ENCODE measurements around the gene SLC25A52. TPM values are rescaled to one million over a fixed set of nuclear protein-coding genes. Genes with fewer than 3 reads are reported as not detected.
A peak's percentile ranks its signal among the peaks of the same experiment; 100 is the strongest.
"Not testable (repeated sequence)": the region's sequence is repeated elsewhere in the genome, so short reads cannot be mapped to it uniquely, and the experiment has no call there.

SLC25A52 gene
- total RNA-seq, 2 donors from 2014 or later = not detected

DNA sequence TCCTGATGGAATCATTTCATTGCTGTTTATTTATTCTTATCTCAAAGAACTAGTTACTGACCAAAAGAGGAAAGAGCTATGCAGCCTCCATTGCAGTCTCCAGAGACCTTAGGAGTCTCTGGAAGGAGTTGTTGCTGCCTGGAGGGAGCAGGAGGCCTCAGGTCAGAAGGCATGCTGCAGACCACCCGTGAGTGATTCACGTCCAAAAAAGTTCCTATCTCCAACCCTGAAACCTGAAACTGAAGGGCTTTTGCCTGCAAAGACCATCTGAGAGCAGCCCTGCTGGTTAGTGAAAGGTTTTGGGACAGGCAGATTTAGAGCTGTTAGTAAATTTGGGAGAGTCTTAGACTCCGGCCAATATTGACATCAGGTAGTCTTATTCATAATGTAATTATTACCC lies 29.1 kb downstream of the SLC25A52 start:
- H3K27ac Mint-ChIP-seq = no peak overlapping the region
- no peaks in the 10 kb centered on the region for H3K4me1 Mint-ChIP-seq (ENCODE audit: low read depth)
- H3K4me3 Mint-ChIP-seq = no peak overlapping the region
- H3K9me3 Mint-ChIP-seq = no peaks in the 10 kb centered on the region
- no peaks in the 10 kb centered on the region for H3K36me3 Mint-ChIP-seq (ENCODE audit: insufficient read depth in 2 of 2)
- DNase-seq (no peak), ATAC-seq (replicated peaks in 1 of 2) (no peak)
- peaks cover 21% of the 10 kb centered on the region for H3K27me3 Mint-ChIP-seq (ENCODE audit: low read depth)

DNA sequence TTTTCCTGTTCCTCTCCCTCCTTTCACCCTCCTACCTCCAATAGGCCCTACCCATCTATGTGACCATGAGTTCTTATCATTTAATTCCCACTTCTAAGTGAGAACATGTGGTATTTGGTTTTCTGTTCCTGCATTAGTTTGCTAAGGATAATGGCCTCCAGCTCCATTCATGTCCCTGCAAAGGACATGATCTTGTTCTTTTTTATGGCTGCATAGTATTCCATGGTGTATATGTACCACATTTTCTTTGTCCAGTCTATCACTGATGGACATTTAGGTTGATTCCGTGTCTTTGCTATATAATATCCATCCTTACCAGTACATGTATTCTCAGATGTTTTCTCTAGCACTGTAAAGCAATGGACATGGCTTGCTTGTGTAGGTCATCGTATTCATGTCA lies 31.5 kb downstream of the SLC25A52 start:
- not testable (repeated sequence) for H3K27ac Mint-ChIP-seq; H3K4me3 Mint-ChIP-seq; ATAC-seq (replicated peaks in 1 of 2); H3K9me3 Mint-ChIP-seq; DNase-seq; H3K4me1 Mint-ChIP-seq (ENCODE audit: low read depth); H3K36me3 Mint-ChIP-seq (ENCODE audit: insufficient read depth in 2 of 2)
- H3K27me3 Mint-ChIP-seq (ENCODE audit: low read depth) = peaks cover 26% of the 10 kb centered on the region

DNA sequence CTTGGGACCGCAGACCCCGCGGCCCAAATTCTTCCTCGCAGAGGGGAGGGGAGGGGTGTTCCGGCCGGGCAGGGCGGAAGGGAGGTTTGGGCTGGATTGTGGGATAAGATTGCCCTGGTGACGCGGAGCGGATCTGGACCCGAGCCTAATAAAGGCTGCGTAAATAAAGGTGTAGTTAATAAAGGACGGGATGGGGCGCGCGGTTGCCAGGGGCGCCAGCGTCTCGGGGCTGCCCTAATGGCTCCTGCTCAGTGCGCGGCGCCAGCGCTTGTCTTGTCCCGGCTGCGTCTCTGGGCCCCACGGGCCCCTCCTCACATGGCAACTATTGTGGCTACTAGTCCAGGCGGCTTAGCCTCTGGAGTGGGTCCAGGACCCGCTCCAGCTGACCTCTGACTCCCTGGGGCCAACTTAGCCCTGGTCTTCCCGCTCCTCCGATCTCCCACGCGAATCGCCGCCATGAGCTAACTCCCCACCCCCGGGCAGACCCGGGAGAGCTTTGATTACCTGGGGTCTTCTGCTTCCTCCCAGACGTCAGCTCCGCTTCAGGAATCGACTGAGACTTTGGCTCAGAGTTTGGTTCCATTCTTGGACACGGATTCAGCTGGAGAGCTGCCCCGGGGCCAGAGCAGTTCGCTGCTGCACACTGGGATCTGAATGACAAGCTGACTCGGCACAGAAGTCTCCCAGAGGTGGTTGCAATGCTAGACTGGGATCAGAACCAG lies 36.5 kb downstream of the SLC25A52 start:
- ATAC-seq (replicated peaks in 1 of 2) (peak in 1 of 2 donors; percentile 42), DNase-seq (no peak)
- H3K4me3 Mint-ChIP-seq = peak overlapping the region; percentile 70 to 88
- H3K36me3 Mint-ChIP-seq (ENCODE audit: insufficient read depth in 2 of 2) = peaks cover 0 to 2% of the 10 kb centered on the region in 2 donors
- H3K9me3 Mint-ChIP-seq = peaks cover 0 to 5% of the 10 kb centered on the region in 2 donors
- H3K4me1 Mint-ChIP-seq (ENCODE audit: low read depth) = peaks cover 11% of the 10 kb centered on the region
- H3K27me3 Mint-ChIP-seq (ENCODE audit: low read depth) = peaks cover 30% of the 10 kb centered on the region
- H3K27ac Mint-ChIP-seq = no peak overlapping the region

DNA sequence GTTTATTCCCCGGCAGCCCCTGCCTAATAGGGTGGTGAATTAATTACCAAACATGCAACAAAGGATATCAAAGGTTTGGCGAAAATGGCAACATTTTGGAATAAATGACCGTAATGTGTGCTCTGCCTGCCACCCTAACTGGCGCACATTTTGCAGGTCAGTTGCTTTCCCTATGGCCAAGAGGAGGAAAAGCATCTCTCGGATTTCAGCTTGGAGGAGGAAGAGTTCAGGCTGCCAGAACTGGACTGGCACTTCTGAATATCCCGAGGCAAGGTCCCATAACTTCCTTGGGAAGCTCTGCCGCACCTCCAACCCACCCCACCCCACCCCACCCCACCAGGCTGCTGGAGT lies 37.1 kb downstream of the SLC25A52 start:
- H3K4me1 Mint-ChIP-seq (ENCODE audit: low read depth) = peaks cover 11% of the 10 kb centered on the region
- H3K4me3 Mint-ChIP-seq = peak overlapping the region; percentile 12 to 88
- DNase-seq (no peak), ATAC-seq (replicated peaks in 1 of 2) (no peak)
- peaks cover 0 to 5% of the 10 kb centered on the region in 2 donors for H3K9me3 Mint-ChIP-seq
- H3K27ac Mint-ChIP-seq = no peak overlapping the region
- peaks cover 30% of the 10 kb centered on the region for H3K27me3 Mint-ChIP-seq (ENCODE audit: low read depth)
- H3K36me3 Mint-ChIP-seq (ENCODE audit: insufficient read depth in 2 of 2) = peaks cover 0 to 2% of the 10 kb centered on the region in 2 donors

DNA sequence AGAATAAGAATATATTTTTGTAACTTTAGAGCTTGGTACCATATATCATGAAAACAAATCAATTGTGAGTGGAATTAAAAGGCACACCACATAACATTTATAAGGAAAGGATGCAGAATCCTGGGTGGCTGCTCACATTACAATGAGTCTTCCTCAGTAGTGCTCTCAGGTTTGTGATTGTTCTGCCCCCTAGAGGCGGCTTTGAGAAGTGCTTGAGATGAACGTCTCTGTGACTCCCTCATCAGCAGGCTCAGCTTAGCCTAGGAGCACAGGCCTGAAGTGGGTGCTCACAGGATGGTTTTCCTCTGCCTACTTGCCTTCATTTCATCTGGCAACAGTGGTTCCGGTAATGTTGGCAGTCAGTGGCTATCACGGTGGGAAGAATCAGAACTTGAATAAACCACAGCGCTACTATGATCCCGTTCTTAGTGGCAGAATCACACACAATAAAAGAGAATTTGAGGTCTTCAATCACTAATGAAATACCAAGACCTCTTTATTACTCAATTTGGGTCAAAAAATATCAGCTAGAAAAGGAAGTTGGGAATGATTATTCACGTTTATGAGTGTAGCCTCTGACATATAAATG lies 38.2 kb downstream of the SLC25A52 start:
- Mint-ChIP-seq H3K4me1 (ENCODE audit: low read depth) (peaks cover 11% of the 10 kb centered on the region), H3K4me3 (no peak overlapping the region), H3K36me3 (ENCODE audit: insufficient read depth in 2 of 2) (peaks cover 0 to 2% of the 10 kb centered on the region in 2 donors), H3K9me3 (peaks cover 0 to 5% of the 10 kb centered on the region in 2 donors), H3K27ac (no peak overlapping the region), H3K27me3 (ENCODE audit: low read depth) (peaks cover 26% of the 10 kb centered on the region)
- peak; percentile 90 to 91 for ATAC-seq (replicated peaks in 1 of 2)
- peak; percentile 77 to 80 for DNase-seq

DNA sequence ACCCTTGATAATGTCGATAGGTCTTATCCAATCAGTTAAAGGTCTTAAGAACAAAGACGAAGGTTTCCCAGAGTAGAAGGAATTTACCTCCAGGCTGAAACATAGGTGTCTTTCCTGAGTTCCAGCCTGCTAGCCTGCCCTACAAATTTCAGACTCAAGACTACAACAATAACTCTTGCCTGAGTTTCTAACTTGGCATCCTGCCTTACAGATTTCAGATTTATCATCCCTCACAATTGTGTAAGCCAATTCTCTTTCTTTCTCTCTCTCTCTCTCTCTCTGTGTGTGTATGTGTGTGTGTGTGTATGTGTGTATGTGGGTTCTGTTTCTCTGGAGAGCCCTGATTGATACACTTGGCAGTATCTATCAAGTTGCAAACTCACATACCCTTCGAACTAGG lies 39.1 kb downstream of the SLC25A52 start:
- Mint-ChIP-seq H3K4me3 (no peak overlapping the region), H3K27me3 (ENCODE audit: low read depth) (peaks cover 22% of the 10 kb centered on the region), H3K9me3 (peaks cover 0 to 5% of the 10 kb centered on the region in 2 donors), H3K4me1 (ENCODE audit: low read depth) (peaks cover 11% of the 10 kb centered on the region), H3K27ac (no peak overlapping the region), H3K36me3 (ENCODE audit: insufficient read depth in 2 of 2) (peaks cover 0 to 2% of the 10 kb centered on the region in 2 donors)
- ATAC-seq (replicated peaks in 1 of 2) = no peak
- no peak for DNase-seq

DNA sequence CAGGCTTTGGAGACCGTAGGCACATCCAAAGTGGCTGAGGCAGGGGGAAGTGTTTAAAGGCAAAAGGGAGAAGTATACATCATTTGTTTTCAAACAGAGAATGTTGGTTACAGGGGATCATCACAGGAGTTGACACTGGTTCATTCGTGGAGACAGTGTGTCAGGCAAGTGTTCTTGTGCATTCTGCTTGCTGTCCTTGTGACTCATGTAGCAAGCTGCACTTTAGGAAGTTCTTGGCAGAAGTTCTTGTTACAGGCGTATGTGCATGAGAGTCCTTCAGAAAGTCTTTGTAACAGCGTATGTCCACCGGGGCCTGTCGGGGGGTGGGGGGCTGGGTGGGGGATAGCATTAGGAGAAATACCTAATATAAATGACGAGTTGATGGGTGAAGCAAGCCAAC lies 39.8 kb downstream of the SLC25A52 start:
- Mint-ChIP-seq H3K4me1 (ENCODE audit: low read depth) (peaks cover 11% of the 10 kb centered on the region), H3K27me3 (ENCODE audit: low read depth) (peaks cover 22% of the 10 kb centered on the region), H3K4me3 (no peak overlapping the region), H3K9me3 (peaks cover 0 to 5% of the 10 kb centered on the region in 2 donors), H3K36me3 (ENCODE audit: insufficient read depth in 2 of 2) (peaks cover 0 to 2% of the 10 kb centered on the region in 2 donors), H3K27ac (no peak overlapping the region)
- ATAC-seq (replicated peaks in 1 of 2) (no peak), DNase-seq (no peak)

DNA sequence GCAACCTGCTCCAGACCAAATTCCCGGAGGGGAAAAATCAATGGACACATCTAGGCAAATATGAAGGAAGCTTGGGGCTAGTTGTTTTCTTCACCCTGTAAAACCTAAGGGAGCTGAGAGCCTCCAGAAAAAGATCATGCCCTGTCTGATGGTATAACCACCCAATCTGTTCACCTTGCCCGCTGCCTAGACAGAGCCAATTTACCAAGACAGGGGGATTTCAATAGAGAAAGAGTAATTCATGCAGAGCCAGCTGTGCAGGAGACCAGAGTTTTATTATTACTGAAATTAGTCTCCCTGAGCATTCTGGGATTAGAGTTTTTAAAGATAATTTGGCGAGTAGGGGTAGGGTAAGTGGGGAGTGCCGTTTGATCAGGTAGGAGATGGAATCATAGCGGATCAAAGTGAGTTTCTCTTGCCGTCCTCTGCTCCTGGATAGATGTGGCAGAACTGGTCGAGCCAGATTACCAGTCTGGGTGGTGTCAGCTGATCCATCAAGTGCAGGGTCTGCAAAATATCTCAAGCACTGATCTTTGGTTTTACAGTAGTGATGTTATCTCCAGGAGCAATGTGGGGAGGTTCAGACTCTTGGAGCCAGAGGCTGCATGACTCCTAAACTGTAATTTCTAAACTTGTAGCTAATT lies 41.2 kb downstream of the SLC25A52 start:
- Mint-ChIP-seq H3K27ac (no peak overlapping the region), H3K36me3 (ENCODE audit: insufficient read depth in 2 of 2) (peaks cover 0 to 2% of the 10 kb centered on the region in 2 donors), H3K4me1 (ENCODE audit: low read depth) (peaks cover 9% of the 10 kb centered on the region)

DNA sequence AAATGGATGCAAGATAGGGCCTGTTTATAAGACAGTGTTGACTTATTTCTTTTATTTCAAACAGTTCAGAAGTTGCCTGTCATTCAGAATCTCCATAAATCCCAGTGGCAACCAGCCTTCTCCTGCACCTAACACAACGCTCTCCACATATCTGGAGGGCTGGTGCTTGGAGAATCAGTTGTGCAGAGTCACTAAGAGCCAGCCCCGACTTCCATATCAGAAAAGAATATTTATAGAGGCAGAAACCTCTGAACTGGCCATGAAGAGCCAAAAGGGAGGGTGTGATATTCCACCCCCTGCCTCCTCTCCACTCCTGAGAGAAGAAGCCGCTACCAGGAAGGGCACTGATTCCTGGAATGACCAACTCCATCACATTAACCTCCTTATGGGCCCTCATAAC lies 42.3 kb downstream of the SLC25A52 start:
- peaks cover 0 to 2% of the 10 kb centered on the region in 2 donors for H3K36me3 Mint-ChIP-seq (ENCODE audit: insufficient read depth in 2 of 2)
- DNase-seq (no peak), ATAC-seq (replicated peaks in 1 of 2) (no peak)
- H3K27me3 Mint-ChIP-seq (ENCODE audit: low read depth) = peaks cover 9% of the 10 kb centered on the region
- H3K4me3 Mint-ChIP-seq = no peak overlapping the region
- H3K27ac Mint-ChIP-seq = no peak overlapping the region
- peaks cover 4% of the 10 kb centered on the region for H3K4me1 Mint-ChIP-seq (ENCODE audit: low read depth)
- peaks cover 0 to 5% of the 10 kb centered on the region in 2 donors for H3K9me3 Mint-ChIP-seq

More for the DNA sequence above, 41.2 kb downstream of the SLC25A52 start:
- DNase-seq (no peak), ATAC-seq (replicated peaks in 1 of 2) (no peak)
- Mint-ChIP-seq H3K27me3 (ENCODE audit: low read depth) (peaks cover 20% of the 10 kb centered on the region), H3K9me3 (peaks cover 0 to 5% of the 10 kb centered on the region in 2 donors), H3K4me3 (no peak overlapping the region)

DNA sequence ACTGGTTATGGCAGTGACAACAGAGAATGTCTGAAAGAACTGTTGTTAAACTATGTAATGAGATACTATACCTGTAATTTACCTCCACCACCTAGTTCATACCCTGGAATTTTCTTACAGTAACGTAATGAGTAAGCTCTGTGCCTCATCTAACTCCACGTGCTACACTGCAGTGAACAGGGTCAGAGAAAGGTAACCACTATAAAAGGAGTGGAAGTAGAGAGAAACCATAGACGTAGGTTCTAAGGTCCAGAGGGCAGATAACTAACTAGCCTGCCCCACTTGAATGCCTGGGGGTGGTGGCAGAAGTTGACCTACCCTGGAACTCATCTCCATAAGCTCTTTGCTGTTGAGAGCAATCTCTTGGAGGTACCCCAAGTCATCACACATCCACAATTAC lies 44.3 kb downstream of the SLC25A52 start:
- no peak overlapping the region for H3K27ac Mint-ChIP-seq
- H3K27me3 Mint-ChIP-seq (ENCODE audit: low read depth) = no peaks in the 10 kb centered on the region
- no peak for DNase-seq
- ATAC-seq (replicated peaks in 1 of 2) = no peak
- H3K4me1 Mint-ChIP-seq (ENCODE audit: low read depth) = peaks cover 7% of the 10 kb centered on the region
- no peak overlapping the region for H3K4me3 Mint-ChIP-seq
- H3K36me3 Mint-ChIP-seq (ENCODE audit: insufficient read depth in 2 of 2) = peaks cover 0 to 2% of the 10 kb centered on the region in 2 donors
- peaks cover 0 to 5% of the 10 kb centered on the region in 2 donors for H3K9me3 Mint-ChIP-seq

DNA sequence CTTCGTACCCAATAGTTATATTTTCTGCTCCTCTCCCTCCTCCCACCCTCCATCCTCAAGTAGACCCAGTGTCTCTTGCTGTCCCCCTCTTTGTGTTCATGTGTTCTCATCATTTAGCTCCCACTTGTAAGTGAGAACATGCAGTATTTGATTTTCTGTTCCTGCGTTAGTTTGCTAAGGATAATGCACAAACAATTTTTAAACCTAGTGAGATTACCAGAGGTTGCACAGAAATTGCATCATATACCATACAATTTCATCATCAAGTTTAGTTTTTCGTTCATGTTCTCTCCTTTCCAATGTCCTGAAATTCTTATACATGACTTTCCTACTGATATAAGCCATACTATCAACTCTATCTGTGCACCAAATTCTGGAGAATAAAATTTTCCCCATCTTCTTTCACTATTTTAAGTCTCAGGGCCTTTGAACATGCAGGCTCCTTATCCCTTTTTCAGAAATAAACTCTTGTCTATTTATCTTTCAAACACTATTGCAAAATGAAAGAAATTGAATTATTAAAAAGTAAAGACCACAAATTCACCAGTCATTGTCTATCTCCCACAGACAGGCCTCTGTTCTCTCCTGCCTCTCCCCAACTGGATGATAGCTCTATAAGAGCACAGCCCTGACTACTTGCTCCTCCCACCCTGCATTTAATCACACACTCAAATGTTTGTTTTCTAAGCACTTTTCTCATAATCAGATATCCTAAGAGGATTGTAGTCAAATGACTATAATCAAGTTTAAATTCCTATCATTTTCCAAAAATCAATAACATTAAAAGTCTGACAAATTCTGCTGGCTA lies 49.1 kb downstream of the SLC25A52 start:
- Mint-ChIP-seq H3K4me3 (no peak overlapping the region), H3K27ac (no peak overlapping the region), H3K4me1 (ENCODE audit: low read depth) (peaks cover 8% of the 10 kb centered on the region), H3K36me3 (ENCODE audit: insufficient read depth in 2 of 2) (no peaks in the 10 kb centered on the region), H3K9me3 (no peaks in the 10 kb centered on the region), H3K27me3 (ENCODE audit: low read depth) (no peaks in the 10 kb centered on the region)
- ATAC-seq (replicated peaks in 1 of 2) (no peak), DNase-seq (no peak)

DNA sequence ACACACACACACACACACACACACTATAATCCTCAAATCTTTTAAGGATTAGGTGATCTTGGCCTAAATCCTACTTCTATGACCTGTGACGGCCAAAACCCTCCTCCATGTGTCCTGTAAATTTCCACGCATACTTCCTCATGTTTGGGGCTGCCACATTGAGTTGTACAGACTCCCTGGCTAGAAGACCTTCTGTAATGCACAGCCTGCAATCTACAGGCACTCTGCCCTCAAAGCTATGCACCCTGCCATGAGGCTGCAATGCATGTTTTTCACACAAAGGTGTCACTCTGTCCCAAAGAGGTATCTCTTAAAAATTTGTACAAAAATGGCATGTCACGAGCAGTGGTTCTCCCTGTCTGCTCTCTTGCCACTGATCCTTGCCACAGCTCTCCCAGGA lies 49.9 kb downstream of the SLC25A52 start:
- DNase-seq = peak in 1 of 2 donors; percentile 3
- Mint-ChIP-seq H3K9me3 (no peaks in the 10 kb centered on the region), H3K36me3 (ENCODE audit: insufficient read depth in 2 of 2) (no peaks in the 10 kb centered on the region)

More for the DNA sequence above, 49.9 kb downstream of the SLC25A52 start:
- Mint-ChIP-seq H3K27me3 (ENCODE audit: low read depth) (no peaks in the 10 kb centered on the region), H3K27ac (no peak overlapping the region), H3K4me3 (no peak overlapping the region), H3K4me1 (ENCODE audit: low read depth) (peaks cover 8% of the 10 kb centered on the region)
- peak in 1 of 2 donors; percentile 47 for ATAC-seq (replicated peaks in 1 of 2)

Data from activated T-cell treated with anti-CD3 and anti-CD28 coated beads, Interleukin-2, amount 50 U/mL, for 72 hours (primary cell).